HUES6 (cell line): ENCODE measurements around the gene RASAL2.

Experiments
- H3K27ac ChIP-seq: 2 replicates; pipeline ENCODE4 v1.7.0; 2013; ENCODE audit warnings: low read depth, mild to moderate bottlenecking, low read length, inconsistent platforms
- H3K27me3 ChIP-seq: 2 replicates; pipeline ENCODE4 v1.6.1; 2013; ENCODE audit warnings: low read length; ENCODE audit not compliant: control insufficient read depth, insufficient read depth
- H3K36me3 ChIP-seq: 2 replicates; pipeline ENCODE4 v1.6.1; 2013; ENCODE audit warnings: low read length; ENCODE audit not compliant: control insufficient read depth, insufficient read depth
- H3K4me1 ChIP-seq: 2 replicates; pipeline ENCODE4 v1.6.1; 2013; ENCODE audit warnings: low read length; ENCODE audit not compliant: control insufficient read depth, insufficient read depth
- H3K4me3 ChIP-seq: 2 replicates; pipeline ENCODE4 v1.5.1; 2013; ENCODE audit warnings: low read depth, low read length
- H3K9ac ChIP-seq: one replicate; pipeline ENCODE4 v1.6.1; 2013; ENCODE audit warnings: mild to moderate bottlenecking, low read length
- H3K9me3 ChIP-seq: 2 replicates; pipeline ENCODE4 v1.6.1; 2013; ENCODE audit warnings: low read depth, low read length; ENCODE audit not compliant: control insufficient read depth, insufficient read depth

Gene RASAL2

GRCh38 chr1:178450871-178451270, 357.0 kb downstream of the RASAL2 start:
- no peaks in the 10 kb centered on the region for H3K27me3 ChIP-seq
- H3K36me3 ChIP-seq: peaks cover 28% of the 10 kb centered on the region
- H3K4me1 ChIP-seq: no peaks in the 10 kb centered on the region
- no peak overlapping the region for H3K27ac ChIP-seq
- no peaks in the 10 kb centered on the region for H3K9me3 ChIP-seq
- no peak overlapping the region for H3K9ac ChIP-seq
- no peak overlapping the region for H3K4me3 ChIP-seq

GRCh38 chr1:178451529-178451928, 357.6 kb downstream of the RASAL2 start:
- peaks cover 29% of the 10 kb centered on the region for H3K36me3 ChIP-seq
- no peak overlapping the region for H3K27ac ChIP-seq
- H3K9ac ChIP-seq: no peak overlapping the region
- H3K27me3 ChIP-seq: no peaks in the 10 kb centered on the region
- no peak overlapping the region for H3K4me3 ChIP-seq
- no peaks in the 10 kb centered on the region for H3K4me1 ChIP-seq
- H3K9me3 ChIP-seq: no peaks in the 10 kb centered on the region

- Histone ChIP-seq H3K4me1 (no peaks in the 10 kb centered on the region), H3K36me3 (peaks cover 34% of the 10 kb centered on the region), H3K4me3 (no peak overlapping the region), H3K9me3 (no peaks in the 10 kb centered on the region), H3K27ac (no peak overlapping the region), H3K9ac (no peak overlapping the region), H3K27me3 (no peaks in the 10 kb centered on the region)
Observed at GRCh38 chr1:178452013-178452412, 358.1 kb downstream of the RASAL2 start.

- H3K4me3 ChIP-seq: no peak overlapping the region
- no peak overlapping the region for H3K9ac ChIP-seq
- H3K27ac ChIP-seq: no peak overlapping the region
- H3K4me1 ChIP-seq: no peaks in the 10 kb centered on the region
- H3K36me3 ChIP-seq: peaks cover 46% of the 10 kb centered on the region
- H3K27me3 ChIP-seq: no peaks in the 10 kb centered on the region
- H3K9me3 ChIP-seq: no peaks in the 10 kb centered on the region
Observed at GRCh38 chr1:178456472-178456871, 362.6 kb downstream of the RASAL2 start.

GRCh38 chr1:178457651-178458050, 363.7 kb downstream of the RASAL2 start:
- H3K9ac ChIP-seq: no peak overlapping the region
- no peak overlapping the region for H3K4me3 ChIP-seq
- no peaks in the 10 kb centered on the region for H3K27me3 ChIP-seq
- no peaks in the 10 kb centered on the region for H3K9me3 ChIP-seq
- peaks cover 35% of the 10 kb centered on the region for H3K36me3 ChIP-seq
- H3K4me1 ChIP-seq: no peaks in the 10 kb centered on the region
- no peak overlapping the region for H3K27ac ChIP-seq

DNA sequence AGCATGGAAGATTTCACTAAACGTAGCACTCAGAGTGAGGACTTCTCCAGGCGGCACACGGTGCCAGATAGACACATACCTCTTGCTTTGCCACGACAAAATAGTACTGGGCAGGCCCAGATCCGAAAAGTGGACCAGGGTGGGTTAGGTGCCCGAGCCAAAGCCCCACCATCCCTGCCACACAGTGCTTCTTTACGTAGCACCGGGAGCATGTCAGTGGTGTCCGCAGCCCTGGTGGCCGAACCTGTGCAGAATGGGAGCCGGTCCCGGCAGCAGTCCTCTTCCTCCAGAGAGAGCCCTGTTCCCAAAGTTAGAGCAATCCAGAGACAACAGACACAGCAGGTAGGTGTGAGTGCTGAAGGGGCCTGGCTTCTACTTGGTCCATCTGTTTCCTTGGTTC, 364.3 kb downstream of the RASAL2 start:
- no peaks in the 10 kb centered on the region for H3K9me3 ChIP-seq

GRCh38 chr1:178461104-178461503, 367.2 kb downstream of the RASAL2 start:
- H3K9ac ChIP-seq: no peak overlapping the region
- H3K36me3 ChIP-seq: peaks cover 46% of the 10 kb centered on the region
- H3K4me1 ChIP-seq: no peaks in the 10 kb centered on the region
- H3K4me3 ChIP-seq: no peak overlapping the region
- no peak overlapping the region for H3K27ac ChIP-seq
- H3K9me3 ChIP-seq: no peaks in the 10 kb centered on the region
- no peaks in the 10 kb centered on the region for H3K27me3 ChIP-seq

More for the DNA sequence above, 364.3 kb downstream of the RASAL2 start:
- Histone ChIP-seq H3K27me3 (no peaks in the 10 kb centered on the region), H3K4me1 (no peaks in the 10 kb centered on the region), H3K4me3 (no peak overlapping the region), H3K27ac (no peak overlapping the region), H3K9ac (no peak overlapping the region), H3K36me3 (peaks cover 35% of the 10 kb centered on the region)

- peaks cover 46% of the 10 kb centered on the region for H3K36me3 ChIP-seq
- no peaks in the 10 kb centered on the region for H3K4me1 ChIP-seq
- H3K4me3 ChIP-seq: no peak overlapping the region
- H3K27ac ChIP-seq: no peak overlapping the region
- H3K9me3 ChIP-seq: no peaks in the 10 kb centered on the region
- no peaks in the 10 kb centered on the region for H3K27me3 ChIP-seq
- H3K9ac ChIP-seq: no peak overlapping the region
Observed at GRCh38 chr1:178461701-178462100, 367.8 kb downstream of the RASAL2 start.

DNA sequence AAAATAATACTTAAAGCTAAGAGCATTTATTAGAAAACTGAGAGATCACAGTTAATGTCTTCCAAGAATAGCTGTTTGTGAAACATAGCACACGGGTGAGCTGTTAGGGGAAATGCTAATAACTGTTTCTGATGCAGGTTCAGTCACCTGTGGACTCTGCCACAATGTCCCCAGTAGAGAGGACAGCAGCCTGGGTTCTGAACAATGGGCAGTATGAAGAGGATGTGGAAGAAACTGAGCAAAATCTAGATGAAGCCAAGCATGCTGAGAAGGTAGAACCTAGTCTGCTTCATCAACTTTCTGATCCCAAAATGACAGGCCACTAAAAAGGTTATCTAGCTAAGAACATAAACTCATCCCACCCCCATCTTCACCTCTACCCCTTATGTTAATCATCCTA, 370.2 kb downstream of the RASAL2 start:
- Histone ChIP-seq H3K27ac (no peak overlapping the region), H3K36me3 (peaks cover 42% of the 10 kb centered on the region), H3K27me3 (no peaks in the 10 kb centered on the region), H3K9ac (no peak overlapping the region), H3K4me3 (no peak overlapping the region), H3K4me1 (no peaks in the 10 kb centered on the region), H3K9me3 (no peaks in the 10 kb centered on the region)

GRCh38 chr1:178464566-178464965, 370.7 kb downstream of the RASAL2 start:
- no peak overlapping the region for H3K27ac ChIP-seq
- no peaks in the 10 kb centered on the region for H3K4me1 ChIP-seq
- H3K9me3 ChIP-seq: no peaks in the 10 kb centered on the region
- no peak overlapping the region for H3K9ac ChIP-seq
- H3K36me3 ChIP-seq: peaks cover 45% of the 10 kb centered on the region
- H3K4me3 ChIP-seq: no peak overlapping the region
- no peaks in the 10 kb centered on the region for H3K27me3 ChIP-seq

- Histone ChIP-seq H3K4me3 (no peak overlapping the region), H3K27me3 (no peaks in the 10 kb centered on the region), H3K36me3 (peaks cover 46% of the 10 kb centered on the region), H3K9ac (no peak overlapping the region), H3K27ac (no peak overlapping the region), H3K4me1 (no peaks in the 10 kb centered on the region), H3K9me3 (no peaks in the 10 kb centered on the region)
Observed at GRCh38 chr1:178465011-178465410, 371.1 kb downstream of the RASAL2 start.

GRCh38 chr1:178467837-178468236, 373.9 kb downstream of the RASAL2 start:
- Histone ChIP-seq H3K9ac (no peak overlapping the region), H3K4me3 (no peak overlapping the region), H3K9me3 (no peaks in the 10 kb centered on the region), H3K27me3 (no peaks in the 10 kb centered on the region), H3K27ac (no peak overlapping the region), H3K4me1 (no peaks in the 10 kb centered on the region), H3K36me3 (peaks cover 52% of the 10 kb centered on the region)
